M059J (cell line): Measurements from ENCODE around the gene KCNG2. TPM values are rescaled to one million over a fixed set of nuclear protein-coding genes. Genes with fewer than 3 reads are reported as not detected.
A peak's percentile ranks its signal among the peaks of the same experiment; 100 is the strongest.

Source experiments
- DNase-seq: peaks from one replicate; pipeline ENCODE4 v3.0.0-alpha.2; 2012; ENCODE audit warnings: low read depth
- total RNA-seq: library from RNA; depleted of rRNA; stranded (reverse); fragments of >200 nt; shearing (Covaris generic); gene quantifications from 2 replicates; pipeline ENCODE4 v1.2.3, GENCODE V29; 2014

Gene KCNG2
- total RNA-seq, 1 experiment from 2014 or later: not detected

DNA sequence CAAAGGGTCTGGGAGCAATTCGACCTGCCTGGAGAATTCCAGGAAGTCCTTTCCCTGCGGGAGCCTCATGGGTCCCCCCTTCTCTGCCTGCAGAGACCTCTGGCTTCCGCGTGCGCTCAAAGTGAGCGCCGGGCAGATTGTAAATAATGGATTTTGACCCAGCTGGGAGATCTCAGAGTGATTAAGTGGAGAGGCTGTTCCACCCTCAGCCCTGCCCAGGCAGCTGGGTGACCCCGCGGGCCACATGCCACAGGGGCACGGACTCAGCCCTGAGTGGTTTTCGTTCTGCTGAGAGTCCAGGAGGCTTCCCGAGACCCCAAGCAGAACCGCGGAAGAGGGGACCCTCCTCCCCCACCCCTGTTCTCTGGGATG, 1.2 kb downstream of the KCNG2 start:
- no peak for DNase-seq

DNA sequence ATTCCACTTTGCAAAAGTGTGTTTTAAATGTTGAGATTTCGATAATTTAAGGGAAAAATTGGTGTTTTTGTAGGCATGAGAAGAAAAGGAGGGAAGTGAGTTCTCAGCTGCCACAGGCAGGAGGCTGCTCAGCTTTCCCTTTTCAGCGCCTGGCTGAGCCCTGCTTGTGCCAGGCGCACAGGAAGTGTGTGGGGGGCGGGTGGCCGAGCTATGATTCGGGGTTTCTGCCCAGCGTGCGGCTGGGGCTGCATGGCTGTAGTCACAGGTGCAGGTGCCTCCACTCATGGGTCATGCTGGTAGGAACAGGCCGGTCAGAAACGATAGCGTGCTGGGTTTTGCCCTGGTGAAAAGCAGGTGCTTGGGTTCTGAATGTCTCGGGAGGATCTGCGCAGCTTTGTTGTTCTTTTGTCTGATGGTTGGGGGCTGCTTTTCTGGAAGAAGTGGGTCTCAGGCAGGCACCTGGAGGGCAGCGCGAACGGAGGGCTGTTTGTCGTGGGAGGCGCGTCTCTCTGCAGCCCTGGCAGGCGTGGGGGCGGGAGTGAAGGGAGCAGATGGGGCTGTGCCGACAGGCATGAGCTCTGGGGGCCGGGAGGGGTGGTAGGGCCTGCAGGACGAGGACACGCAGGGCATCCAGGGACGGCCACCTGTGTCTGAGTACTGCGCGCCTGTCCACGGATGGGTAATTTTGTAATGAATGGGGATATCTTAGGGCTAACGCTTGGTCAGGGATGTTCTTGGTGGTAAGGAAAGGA, 2.1 kb downstream of the KCNG2 start:
- DNase-seq: no peak

DNA sequence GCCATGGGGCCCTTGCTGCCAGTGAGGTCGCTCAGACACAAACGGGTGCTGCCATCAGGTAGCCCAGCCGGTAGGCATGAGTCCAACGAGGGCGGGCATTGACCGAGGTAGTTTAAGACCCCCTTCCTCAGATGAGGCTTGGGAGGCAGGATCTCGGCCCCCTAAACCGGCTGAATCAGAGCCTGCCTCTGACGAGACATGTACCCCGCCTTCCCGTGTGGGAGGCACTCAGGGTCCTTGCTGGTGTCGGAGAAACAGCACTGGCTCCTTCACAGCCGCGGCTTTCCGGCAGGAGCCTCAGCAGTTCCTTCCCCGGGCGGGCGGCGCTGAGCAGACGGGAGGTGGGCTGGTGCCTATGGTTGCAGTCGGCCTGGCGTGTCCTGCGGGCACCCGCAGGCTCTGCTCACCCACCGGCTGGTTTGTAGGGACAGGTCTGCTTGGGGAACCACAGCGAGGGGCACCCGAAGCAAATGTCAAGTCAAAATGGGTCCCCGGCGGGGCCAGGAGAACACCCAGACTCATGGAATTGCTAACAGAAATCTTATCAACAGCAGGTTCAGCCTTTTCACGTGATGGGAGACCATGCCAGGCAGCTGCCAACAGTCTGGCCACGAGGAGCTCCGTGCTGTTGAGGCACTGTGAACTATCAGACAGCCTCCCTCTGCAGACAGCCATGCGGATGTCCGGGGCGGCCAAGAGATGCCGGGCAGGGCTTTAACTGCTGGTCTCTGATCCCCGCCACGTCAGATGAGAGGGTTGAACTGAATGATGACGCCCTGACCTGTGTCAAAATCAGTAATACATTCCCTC, 2.8 kb downstream of the KCNG2 start:
- no peak for DNase-seq

DNA sequence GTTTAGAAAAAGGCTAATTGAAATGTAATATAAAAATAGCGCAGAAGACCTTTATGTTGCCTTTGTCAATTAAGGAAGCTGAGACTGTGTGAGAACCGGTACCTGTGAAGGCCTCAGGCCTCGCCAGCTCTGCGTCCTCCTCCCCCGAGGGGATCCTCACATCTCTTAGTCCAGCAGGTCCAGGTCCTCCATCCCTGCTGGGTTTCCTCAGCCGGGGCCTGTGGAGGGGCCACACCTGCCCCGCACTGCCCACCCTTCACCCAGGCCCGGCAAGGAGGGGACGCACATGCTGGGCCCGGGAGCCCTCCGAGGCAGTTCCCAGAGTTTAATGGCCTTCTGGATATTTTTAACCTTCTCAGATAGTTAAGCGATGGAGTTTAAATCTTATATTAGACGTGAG, 3.5 kb downstream of the KCNG2 start:
- DNase-seq: no peak

DNA sequence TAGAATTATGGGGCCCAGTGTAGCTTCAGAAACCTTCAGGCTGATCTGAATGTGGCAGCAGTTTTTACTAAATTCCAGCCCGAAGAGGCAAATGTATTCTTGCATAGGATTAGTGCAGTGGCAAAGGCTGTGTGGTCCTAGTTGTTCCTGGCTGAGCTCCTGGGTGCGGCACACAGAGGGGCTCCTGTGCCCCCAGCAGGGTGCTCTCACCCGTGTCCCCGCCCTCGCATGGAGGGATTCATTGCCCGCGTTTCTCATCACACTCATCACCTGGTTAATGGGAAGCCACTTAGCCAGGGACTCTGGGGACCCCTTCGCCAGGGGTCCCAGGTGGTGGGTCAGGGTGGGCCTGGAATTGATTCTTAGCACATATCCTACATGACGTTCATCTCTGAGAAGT, 3.9 kb downstream of the KCNG2 start:
- DNase-seq: no peak

DNA sequence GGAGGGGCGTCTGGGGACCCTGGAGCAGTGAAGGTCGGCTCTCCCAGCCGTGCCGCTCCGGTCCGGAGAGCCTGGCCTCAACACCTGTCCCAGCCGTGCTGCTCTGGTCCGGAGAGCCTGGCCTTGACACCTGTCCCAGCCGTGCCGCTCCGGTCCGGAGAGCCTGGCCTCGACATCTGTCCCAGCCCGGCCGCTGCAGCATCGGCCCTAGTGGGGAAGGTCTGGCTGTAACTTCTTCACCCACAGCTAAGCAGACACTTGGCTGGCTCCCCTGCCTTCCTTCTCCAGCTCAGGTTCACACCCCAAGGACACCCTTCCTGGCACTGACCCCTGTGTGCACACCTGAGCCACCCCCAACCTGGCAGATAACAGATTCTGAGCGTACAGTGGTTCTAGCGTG, 4.6 kb downstream of the KCNG2 start:
- DNase-seq: no peak

DNA sequence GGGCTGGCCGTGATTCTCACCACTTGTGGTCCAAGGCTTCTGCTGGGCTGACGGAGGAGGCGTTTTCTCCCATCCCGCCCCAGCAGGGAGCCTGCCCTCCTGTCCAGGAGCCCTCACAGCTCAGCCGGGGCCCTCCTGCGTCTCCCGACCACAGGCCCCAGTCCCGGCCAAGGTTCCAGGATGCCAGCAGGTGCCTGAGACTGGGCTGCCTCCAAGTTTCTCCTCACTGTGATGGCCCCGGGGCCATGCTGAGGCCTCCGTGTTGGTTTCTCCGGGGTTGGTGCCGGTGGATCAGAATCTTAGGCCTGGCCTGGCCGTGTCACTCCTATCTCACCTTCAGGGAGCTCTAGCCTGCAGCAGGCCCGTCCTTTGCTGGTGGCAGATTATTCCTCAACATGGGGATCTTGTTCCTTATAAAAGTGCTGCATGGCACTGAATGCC, 5.9 kb downstream of the KCNG2 start:
- DNase-seq: no peak

DNA sequence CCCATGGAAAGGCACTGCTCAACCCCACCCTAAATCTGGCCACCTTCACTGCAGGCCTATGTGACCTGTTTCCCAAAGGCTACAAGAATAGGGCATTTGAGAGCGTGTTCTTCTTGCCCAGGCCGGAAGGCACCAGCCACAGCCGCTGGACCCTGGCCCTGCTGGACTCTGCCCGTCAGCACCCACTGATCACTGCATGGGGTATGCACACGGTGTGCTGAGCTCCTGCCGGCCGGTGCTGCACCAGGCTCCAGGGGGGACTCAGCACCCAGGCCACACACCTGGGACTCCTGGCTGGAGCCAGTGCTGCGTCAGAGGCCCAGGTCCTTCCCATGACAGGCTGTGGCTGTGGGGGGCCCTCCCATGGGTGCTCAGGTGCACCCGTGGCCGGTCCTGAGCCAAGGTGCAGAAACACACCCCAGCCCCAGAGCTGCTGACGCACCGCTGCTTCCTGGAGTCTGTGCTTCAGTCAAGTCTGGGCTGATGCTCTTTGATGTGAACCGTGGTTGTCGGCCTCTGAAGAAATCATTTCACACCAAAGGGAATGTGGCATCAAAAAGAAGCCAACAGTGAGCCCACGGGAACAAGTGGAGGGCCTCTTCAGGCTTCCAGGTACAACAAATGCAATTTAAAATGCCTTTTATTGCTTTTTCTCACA, 6.5 kb downstream of the KCNG2 start:
- DNase-seq: no peak

DNA sequence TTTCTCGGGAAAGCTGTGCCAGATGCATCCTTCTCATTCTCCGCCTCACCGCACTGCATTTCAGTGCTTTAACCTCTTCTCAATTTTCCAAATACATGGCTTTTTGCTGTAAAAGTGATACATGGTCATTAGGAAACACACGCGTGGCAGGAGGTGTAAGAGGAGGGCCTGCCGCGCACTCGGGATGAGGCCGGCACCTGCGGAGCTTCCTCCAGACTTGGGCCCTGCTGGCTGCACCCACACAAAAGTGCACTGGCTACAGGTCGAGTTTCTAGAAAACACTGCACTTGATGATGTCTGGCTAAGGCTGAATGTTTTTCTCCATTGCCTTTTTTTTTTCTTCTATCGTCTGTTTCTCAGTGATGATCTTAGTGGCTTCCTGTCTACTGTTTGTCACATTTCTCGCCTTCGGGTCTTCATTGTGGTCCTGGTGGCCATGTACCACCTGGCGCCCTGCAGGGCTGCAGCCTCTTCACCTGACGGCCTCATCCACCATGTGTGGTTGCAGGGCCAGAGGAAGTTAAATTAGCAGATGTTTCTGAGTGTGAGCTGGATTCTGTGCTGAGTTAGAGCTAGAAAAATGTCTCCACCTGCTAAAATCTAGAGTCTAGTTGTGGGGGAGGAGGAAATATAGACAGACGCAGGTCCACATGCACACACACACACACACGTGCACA, 7.6 kb downstream of the KCNG2 start:
- no peak for DNase-seq

DNA sequence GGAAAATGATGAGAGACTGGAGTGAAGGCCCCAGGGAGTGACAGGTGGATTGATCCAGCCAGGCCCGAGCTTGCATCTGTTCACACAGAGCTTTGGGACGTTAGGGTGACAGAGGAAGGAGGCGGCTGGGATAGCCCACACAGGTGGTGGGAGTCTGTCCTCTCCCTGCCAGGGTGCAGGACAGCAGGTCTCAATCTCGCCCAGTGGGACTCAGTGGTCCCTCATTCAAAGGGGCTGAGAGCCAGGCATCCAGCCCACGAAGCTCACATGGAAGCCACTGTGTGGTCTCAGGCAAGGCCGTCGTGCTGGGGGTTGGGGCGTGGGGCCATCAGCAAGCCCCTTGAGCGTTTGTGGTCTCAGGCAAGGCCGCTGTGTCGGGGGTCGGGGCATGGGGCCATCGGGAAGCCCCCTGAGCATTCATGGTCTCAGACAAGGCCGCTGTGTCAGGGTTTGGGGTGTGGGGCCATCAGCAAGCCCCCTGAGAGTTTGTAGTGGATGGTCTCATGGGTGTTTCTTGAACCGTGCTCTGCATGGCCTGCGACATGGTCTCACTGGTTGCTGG, 8.3 kb downstream of the KCNG2 start:
- no peak for DNase-seq

DNA sequence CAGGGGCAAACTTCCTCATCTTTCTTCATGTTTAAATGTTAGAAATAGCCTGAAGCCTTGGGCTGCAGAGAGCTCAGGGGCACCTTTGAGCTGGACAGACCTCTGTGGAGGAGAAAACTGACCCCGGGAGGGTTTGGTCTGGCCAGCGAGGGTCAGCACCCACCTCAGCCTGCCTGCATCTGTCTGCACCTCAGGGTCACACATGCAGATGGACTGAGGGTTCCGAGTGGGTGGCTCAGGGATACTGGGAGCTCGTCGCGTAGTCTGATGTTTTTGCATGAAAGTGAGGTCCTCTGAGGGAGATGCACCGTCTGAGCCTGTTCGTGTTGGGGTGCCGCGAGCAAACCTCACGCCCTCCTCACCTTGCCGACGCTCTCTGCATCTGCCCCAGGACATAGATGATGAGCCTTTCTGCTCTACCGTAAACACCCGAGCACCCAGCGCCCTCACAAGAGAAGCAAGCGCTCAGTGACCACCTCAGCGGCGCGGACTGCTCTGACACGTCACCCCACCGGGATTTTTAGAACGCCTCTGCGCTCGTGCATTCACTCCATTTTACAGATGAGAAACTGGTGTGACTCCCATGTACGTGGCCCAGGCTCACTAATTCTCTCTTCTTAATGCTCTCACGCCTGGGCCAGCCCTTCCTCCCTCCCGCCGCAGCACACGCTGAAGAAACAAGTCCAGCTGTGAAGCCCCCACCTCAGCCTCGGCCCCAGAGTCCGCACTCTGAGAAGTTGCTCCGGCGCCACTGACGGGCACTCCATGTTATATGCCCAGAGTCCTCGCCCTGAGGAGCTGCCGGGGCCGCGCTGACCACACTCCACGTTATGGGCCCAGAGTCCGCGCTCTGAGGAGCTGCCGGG, 9.5 kb downstream of the KCNG2 start:
- DNase-seq: no peak

DNA sequence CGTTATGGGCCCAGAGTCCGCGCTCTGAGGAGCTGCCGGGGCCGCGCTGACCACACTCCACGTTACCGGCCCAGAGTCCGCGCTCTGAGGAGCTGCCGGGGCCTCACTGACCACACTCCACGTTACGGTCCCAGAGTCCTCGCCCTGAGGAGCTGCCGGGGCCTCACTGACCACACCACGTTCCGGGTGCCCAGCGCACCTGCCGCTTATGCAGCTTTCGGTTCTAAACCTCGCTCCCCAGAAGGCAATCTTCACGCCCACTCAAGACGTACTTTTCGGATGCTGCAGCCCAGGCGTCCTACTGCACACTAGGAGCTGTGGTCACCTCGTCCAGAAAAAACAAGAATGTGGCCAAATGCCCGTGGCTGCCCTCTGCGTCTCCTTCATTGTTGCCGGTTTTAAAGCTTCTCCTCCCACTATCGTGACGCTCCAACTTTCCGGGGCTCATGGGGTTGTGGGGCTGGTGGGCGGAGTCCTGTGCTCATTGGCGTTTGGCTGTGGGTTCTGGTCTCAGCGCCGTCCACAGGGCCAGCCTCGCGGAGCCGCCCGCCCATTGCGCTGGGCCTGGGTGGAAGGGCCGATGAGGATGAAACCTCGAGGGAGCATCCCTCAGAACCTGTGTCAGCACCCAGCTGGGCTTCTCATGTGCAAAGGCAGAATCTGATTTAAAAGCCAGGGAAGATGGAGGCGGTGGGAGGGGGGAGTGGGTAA, 11.9 kb downstream of the KCNG2 start:
- no peak for DNase-seq

DNA sequence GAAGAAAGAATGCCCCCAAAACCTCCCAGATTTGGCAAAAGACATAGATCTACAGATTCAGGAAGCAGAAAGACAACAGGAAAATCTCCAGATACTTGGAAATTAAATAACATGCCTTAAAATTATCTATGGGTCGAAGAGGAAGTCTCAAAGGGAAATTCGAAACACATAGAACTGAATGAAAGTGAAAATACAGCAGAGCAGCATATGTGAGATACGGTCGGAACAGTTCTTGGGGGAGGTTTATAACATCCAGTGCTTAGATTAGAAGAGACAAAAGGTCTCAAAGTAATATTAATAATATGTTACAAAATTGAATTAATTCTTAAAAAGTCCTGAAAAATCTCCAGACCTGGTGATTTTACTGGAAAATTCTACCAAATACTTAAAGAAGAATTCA, 14.3 kb downstream of the KCNG2 start:
- no peak for DNase-seq

DNA sequence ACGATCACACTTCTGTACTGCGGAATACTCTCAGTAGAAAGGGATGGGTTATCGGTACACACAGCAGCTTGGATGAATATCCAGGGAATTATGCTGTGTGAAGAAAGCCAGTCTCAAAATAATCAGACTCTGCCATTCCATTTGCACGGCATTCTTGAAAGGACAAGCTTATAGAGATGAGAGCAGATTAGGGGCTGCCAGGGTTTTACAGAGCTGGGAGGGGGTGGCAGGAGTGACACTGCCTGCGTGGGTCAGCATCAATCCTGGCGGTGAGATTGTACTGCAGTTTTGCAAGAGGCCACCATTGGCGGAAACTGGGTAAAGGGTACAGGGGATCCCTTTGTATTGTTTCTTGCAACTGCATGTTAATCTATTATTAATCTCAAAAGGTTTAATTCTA, 16.6 kb downstream of the KCNG2 start:
- DNase-seq: no peak

DNA sequence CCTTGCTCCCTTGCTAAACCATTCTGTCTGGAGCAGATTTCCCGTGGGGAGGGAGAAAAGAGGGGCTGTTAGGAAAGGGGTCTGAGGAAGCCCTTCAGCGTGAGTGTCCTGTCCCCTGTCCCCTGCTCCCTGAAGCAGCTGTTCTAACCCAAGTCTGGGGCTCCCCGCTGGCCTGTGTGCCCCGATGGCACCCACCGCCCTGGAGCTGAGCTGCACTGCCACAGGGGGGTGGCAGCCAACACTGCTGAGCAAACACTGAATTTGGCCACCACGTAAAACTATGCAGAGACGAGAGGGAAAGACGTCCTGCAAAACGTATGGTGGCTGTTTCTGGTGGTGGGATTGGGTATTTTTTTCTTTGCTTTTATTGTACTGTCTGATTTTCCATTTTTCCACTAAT, 17.9 kb downstream of the KCNG2 start:
- DNase-seq: no peak

DNA sequence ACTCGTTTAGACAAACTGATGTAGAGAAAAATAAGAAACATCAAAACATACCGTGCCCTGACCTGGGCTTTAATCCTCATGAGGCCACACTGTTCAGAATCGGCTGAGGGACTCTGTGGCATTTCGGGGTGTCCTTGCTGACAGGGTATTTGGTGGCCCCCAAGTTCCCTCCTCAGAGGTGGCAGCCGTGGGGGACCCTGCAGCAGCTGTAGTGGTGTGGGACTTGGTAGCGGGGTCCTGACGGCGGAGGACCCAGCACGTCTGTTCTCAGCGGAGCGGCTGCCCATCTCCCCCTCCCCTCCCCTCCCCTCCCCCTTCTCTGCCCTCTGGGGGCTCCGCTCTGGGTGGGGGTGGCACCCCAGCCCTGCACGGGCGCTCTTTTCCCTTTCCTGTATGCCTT, 18.4 kb downstream of the KCNG2 start:
- DNase-seq: no peak

DNA sequence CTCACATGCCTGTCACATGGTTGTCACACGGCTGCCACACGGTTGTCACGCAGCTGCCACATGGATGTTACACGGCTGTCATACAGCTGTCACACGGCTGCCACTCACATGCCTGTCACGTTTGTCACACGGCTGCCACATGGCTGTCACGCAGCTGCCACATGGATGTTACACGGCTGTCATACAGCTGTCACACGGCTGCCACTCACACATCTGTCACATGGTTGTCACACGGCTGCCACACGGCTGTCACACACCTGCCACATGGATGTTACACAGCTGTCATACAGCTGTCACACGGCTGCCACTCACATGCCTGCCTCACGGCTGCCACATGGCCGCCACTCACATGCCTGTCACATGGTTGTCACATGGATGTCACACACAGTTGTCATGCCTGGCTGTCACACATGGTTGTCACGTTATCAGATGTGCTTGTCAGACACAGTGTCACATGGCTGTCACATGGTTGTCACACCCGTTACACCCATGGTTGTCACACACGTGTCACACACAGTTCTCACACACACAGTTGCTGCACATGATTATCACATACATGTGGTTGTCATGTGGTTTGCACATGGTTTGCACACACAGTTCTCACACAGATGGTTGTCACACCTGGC, 19.4 kb downstream of the KCNG2 start:
- DNase-seq: no peak

DNA sequence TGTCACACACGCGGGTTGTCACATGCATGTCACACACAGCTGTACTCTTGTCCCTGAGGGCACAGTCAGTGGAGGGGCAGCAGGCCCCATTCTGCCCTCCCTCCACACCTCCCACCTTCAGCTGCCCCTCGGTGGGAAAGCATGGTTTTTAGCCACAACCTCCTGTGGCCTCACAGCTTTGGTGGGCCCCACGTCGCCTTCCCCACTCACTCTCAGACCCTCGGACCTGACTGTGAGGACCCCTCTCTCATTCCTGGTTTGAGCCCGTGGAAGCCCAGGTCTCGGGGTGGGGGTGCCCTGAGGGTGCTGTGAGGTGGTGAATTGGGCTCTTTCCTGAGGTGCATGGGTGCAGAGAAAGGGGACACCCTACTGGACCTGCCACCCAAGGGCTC, 19.9 kb downstream of the KCNG2 start:
- DNase-seq: no peak

DNA sequence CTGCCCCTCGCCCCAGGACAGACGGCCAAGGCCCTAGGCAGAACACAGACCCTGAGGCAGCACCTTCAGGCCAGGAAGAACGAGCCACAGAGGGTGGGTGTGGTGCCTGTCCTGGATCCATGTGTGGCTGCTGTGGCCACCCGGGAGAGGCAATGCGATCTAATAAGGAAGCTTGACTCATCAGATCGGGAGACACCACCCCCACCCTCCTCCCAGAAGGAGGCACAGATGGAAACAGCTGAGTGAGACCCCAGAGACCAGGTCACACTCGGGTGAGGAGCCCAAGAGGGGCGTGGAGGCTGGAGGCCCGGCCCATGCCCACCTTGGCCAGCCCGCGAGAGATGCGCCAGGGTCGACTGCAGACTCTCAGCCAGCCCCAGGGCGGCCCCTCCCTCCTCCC, 20.3 kb downstream of the KCNG2 start:
- DNase-seq: peak; percentile 38

DNA sequence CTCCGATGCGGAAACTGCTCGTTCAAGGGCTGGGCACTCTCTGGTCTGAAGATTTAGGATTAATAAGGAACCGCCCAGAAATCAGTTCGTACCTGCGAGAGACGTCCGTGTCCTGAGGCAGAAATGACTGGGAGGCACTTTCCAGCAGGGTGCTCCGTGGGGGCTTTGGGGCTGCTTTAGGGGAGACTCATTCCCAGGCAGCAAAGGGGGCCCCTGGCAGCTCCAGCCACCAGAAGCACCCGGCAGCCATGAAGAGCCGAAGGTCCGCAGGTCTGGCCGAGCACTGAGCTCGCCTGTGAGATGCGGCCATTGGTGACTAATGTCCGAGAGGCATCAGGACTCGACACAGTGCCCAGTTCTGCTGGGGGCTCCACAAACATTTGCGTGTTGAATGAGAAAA, 20.9 kb downstream of the KCNG2 start:
- no peak for DNase-seq
